HG03064 (cell line): Measurements from ENCODE around the gene ZC3H15.
"Not testable (repeated sequence)": the region's sequence is repeated elsewhere in the genome, so short reads cannot be mapped to it uniquely, and the experiment has no call there.

Source experiments
- ATAC-seq: cut with Tn5 transposase; IDR thresholded peaks from one replicate; pipeline ENCODE4 v1.9.1; 2021; ENCODE audit warnings: low read depth; ENCODE audit not compliant: unreplicated experiment

The ZC3H15 gene

DNA sequence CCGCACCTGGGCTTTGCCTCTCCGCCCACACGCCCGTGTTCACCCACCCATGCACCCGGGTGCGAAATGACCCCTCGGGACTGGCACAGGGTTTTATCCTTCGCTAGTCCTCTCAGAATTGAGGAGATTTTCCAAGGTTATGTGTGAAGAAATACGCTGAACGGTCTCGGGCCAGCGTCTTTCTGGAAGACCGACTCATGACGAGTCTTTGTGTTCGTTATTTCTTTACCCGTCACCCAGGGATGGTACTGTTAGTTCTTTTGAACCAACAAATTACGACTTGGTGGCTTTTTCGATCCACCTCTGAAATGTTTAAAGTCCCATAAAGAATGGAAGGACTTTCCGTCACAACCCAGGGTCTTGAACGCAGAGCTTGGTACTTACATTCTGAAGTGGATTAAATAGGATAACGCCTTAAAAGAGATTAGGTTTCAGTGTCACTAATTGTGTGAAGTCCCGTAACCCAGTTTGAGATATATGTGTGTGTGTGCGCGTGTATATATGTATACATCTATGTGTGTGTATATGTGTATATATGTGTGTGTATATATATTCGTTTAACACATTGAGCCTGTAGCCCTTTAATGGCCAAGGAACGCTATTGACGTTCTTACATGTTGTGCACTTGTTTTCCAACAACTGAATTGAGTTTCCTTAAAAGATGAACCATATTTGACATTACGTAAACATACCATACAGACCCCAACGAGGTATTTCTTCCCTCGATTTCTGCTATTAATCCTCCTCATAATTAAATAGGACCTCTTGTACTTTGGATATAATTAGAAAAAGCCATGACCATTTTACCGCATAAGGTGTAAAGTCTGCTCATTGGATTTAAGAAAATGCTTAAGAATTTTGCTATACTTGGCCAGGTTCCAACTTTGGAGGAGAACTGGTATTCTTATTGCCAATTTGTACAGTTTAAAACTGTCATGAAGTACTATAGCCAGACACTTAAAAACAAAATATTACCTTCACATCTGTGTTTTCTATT, 889 bp downstream of the ZC3H15 start:
- no peak for ATAC-seq

DNA sequence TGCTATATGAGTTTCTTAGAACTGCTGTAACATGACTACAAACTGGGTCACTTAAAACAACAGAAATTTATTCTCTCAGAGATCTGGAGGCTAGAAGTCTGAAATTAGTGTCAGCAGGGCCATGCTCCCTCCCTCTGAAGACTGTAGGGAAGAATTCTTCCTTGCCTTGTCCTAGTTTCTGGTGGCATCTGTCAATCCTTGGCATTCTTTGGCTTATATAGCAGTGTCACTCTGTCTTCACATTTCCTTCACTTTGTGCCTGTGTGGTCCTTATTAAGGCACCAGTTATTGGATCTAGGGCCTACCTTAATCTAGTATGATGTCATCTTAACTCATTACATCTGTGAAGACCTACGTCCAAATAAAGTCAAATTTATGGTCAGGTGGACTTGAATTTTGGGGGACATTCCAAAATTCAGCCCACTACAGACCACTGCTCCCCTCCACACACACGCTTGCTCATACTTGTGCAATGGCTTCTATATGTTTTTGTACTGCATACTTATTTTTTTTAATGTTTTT, 7.6 kb downstream of the ZC3H15 start:
- no peak for ATAC-seq

DNA sequence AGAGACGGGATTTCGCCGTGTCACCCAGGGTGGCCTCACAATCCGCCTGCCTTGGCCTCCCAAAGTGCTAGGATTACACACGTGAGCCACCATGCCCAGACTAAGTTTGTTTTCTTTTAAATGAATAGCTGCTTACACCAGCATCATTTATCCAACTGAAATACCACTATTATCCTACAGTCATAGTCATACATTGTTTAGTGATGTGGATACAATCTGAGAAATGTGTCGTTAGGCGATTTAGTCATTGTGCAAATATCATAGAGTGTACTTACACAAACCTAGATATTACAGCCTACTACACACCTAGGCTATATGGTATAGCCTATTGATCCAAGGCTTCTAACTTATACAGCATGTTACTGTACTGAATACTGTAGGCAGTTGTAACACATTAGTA, 10.3 kb downstream of the ZC3H15 start:
- no peak for ATAC-seq

DNA sequence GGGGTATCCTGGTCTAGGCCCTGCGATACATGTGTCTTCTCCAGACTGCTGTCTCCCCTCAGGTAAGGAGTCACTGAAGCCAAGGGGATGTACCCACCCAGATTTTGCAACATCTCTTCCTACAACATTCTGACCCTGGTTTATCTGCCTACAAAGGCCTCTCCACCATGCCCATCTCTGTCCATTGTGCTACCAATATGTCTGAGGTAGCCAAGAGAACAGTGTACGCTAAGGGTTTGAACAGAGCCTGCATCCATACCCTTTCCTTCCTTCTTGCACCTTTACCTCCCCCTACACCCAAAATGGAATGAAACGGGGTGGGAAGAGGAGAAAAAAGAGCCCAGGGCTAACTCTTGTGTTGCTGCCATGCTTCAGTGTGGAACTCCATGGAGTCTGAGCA, 11.9 kb downstream of the ZC3H15 start:
- no peak for ATAC-seq

DNA sequence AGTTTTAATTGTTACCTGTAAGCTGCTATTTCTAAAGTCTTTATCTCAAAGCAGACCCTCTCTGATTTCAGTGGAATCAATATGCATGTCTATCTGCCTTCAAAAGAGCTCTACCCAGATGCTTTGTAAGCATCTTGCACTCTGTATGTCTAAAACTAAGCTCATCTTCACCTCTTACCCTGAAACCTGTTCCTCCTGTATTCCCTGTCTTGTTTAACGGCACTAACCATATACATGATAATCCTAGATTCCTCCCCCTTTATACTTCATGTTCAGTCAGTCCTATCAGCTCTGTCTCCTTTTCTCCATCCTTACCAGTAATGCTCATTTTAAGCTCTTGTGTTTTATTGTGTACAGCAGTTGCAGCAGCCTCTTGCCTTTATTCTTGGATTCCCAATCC, 12.8 kb downstream of the ZC3H15 start:
- ATAC-seq: no peak

DNA sequence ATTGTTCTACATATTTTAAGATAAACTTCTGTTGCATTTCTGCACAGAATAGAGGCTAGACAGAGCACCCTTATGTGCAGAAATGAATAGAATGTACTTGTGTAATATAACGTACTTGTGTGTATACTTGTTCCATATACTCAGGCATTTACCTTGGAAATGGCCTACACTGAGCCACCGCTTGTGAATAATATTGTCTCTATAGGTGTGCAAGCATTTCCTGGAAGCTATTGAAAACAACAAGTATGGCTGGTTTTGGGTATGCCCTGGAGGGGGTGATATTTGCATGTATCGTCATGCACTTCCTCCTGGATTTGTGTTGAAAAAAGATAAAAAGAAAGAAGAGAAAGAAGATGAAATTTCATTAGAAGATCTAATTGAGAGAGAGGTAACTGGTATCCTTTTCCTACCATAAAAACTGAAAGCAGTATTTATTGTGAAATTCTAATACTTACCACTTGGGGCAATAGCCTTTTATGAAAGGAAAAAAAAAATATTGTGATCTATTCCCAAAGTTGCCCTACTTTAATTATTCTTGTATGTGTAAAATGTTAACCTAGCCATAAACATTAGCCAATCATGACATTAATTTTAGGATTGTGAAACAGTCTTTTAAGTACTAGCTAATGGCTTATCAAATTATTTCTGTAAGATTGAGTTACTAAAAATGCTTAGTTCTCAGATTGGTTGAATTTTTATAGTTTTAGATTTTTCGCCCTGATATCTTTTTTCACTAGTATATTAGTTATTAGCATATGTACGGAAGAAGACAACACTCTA, 18.0 kb downstream of the ZC3H15 start:
- no peak for ATAC-seq

DNA sequence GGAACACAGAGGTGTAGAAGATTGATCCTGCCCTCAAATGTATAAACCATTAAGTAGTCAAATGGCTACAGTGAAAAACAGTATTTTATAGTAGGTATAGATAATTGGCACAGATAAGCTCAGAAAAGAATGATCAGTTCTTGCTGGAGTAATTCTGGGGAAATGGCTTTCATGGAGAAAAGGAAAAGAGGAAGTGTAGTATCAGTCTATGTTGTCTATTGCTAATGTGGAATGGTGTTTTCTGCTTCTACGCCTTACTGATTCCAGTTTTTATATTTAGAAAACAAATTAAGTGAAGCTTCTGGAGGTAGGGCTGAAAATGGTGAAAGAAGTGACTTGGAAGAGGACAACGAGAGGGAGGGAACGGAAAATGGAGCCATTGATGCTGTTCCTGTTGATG, 22.2 kb downstream of the ZC3H15 start:
- no peak for ATAC-seq

DNA sequence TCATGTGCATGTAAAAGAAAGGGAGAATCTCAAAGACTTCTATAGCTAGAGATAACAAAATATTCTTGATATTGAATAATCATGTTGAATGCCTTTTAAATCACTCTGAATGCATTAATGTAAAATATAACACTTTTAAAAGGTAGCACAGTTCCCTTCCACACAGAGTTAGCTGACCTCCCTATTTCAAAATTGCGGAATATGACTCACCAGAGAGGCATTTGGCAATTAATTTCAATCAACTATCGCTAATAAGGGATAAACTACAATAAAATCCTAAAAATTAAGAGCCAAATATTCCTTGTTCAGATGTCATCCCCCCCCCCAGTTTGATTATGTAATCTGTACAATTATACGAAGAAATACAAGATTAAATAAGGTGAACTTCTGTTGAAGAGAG, 29.3 kb downstream of the ZC3H15 start:
- ATAC-seq: no peak

DNA sequence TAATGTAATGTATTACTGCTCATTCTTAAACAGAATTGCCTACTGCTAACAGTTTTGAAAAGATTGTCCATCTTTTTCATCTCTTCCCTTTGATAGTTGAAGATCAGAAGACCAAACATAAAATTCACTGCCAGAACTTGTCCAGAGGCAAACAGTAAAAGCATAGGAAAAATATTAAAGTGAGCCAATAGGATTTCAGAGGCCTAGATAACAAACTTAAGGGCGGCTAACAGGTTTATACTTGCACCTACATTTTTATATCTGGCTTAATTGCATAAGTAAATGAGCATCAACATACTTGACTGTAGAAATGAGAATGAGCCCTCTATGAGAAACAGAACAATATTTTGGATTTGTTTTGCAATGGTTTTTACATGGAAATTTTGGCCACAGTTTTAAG, 30.3 kb downstream of the ZC3H15 start:
- no peak for ATAC-seq

DNA sequence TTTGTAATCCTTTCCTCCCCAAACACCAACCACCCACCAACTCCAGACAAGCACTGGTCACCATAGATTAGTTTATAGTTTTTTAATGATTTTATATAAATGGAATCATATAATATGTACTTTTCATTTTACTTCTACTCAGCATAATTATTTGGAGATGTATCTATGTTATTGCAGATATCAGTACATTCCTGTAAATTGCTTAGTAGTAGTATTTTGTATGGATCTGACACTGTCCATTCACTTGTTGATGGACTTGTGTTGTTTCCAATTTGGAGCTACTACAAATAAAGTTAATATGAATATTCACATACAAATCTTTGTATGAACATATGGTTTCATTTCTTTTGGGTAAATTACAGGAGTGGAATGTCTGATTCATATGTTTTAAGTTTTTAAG, 31.0 kb downstream of the ZC3H15 start:
- ATAC-seq: no peak

DNA sequence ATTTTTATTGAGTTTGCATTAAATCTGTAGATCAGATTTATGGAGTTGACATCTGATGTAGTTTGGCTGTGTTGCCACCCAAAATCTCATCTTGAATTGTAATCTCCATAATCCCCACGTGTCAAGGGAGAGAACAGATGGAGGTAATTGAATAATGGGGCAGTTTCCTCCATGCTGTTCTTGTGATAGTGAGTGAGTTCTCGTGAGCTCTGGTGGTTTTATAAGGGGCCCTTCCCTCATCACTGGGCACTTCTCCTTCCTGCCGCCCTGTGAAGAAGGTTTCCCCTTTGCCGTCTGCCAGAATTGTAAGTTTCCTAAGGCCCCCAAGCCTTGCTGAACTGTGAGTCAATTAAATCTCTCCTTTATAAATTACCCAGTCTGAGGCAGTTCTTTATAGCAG, 32.2 kb downstream of the ZC3H15 start:
- no peak for ATAC-seq

DNA sequence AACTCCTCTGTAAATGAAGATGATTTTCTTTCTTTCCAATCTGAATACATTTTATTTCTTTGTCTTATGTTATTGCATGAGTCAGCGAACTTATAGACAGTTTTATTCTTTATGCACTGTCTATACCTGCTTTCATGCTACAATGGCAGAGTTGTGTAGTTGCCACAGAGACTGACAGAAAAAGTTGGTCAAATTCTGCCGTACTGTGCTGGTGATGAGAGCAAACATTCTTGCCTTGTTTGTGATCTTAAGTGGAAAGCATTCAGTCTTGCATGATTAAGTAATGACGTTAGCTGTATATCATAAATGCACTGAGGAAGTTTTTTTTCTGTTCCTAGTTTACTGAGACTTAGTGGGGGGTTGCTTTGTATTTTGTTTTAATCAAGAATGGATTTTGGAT, 32.9 kb downstream of the ZC3H15 start:
- ATAC-seq: no peak

DNA sequence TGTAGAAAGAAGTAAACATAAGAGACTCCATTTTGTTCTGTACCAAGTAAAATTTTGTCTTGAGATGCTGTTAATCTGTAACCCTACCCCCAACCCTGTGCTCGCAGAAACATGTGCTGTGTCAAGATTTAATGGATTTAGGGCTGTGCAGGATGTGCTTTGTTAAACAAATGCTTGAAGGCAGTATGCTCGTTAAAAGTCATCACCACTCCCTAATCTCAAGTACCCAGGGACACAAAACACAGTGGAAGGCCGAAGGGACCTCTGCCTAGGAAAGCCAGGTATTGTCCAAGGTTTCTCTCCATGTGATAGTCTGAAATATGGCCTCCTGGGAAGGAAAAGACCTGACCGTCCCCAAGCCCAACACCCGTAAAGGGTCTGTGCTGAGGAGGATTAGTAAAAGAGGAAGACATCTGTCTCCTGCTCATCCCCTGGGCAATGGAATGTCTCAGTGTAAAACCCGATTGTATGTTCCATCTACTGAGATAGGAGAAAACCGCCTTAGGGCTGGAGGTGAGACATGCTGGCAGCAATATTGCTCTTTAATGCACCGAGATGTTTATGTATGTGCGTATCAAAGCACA, 35.6 kb downstream of the ZC3H15 start:
- not testable (repeated sequence) for ATAC-seq

DNA sequence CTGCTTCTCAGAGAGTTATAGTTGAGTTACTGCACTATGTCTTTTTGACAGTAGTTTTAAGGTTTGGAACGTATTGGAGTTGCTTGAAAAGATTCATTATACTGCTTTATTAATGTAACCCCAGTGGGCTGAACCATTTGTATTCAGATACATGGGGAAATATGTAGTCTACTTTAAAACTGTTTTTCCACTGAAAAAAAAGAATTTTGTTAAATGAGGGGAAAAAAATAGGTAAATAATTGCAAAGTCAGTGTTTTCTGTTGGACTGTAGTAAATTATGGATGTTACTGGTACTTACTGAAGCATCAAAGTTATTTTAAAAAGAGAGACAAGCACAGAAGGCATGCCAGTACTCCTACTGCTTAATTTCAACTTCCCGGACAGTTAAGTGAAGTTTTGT, 36.4 kb downstream of the ZC3H15 start:
- ATAC-seq: no peak

DNA sequence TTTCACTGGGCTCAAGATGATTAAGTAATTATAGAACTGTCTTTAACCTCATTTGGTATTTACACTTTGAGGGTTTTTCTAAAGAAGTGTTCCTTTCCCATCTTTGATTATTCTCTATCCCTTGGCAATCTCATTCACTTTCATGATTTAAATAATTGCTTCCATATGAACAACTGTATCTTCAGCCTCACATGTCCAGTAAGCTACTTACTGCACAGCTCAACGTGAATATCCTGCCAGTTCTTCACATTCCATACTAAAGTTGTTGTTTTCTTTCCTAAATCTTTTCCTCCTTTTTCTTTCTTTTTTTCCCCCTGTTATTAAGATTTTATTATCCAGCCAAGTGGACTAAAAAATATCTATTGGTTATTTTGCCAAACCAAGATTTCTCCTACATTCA, 37.7 kb downstream of the ZC3H15 start:
- ATAC-seq: no peak

DNA sequence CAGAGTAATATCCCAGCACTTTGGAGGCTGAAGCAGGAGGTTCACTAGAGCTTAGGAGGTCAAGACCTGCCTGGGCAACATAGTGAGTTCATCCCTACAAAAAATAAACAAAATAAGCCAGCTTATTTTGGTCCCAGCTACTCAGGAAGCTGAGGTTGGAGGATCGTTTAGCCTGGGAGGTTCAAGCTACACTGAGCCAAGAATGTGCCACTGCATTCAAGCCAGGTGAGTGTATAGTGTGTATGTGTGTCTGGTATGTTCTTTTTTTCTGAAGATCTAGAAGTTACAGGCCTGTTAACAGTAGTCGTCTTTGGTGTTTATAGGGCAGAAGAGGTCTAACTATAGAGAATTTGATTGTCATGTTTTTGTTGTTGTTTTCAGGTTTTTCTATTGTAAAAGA, 40.2 kb downstream of the ZC3H15 start:
- no peak for ATAC-seq

DNA sequence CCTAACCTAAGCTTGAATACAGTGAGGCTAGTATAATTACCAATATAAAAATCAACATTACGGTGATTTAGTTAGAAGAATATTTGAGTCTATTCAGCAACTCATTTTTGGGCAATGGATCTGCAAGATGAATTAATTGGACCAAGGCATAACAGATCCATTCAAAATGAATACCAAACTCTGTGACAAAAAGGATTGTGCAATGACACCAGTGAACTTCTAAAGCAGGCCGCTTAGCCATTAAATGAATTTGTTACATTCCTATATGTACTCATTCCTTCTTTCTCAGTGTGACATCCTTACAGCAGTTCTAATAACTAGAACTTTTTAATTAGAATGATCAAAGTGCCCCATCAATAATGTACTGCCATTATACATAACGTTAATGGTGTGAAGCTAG, 44.3 kb downstream of the ZC3H15 start:
- no peak for ATAC-seq

DNA sequence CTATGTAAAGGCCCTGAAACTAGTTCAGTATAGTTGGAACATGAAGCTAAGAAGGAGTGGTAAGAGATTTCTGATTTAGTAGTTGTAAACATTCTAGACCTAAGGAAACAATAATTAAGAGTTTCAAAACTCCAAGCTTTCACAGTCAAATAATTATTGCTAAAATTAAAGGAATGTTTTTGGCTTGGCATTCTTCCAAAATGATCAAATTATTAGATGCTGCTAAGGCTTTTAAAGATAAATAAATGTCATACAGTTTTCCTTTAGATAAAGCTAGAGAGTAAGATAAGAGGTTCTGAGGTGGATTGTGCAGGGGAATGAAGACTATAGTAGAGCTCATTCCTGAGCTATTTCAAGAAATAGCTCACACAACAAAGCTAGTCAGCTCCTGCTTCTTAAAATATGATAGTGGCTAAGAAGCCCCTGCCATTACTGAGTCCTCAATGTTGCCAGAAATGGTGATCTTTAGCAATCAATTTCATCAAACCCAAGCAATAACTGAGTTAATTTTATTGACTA, 45.3 kb downstream of the ZC3H15 start:
- ATAC-seq: no peak

DNA sequence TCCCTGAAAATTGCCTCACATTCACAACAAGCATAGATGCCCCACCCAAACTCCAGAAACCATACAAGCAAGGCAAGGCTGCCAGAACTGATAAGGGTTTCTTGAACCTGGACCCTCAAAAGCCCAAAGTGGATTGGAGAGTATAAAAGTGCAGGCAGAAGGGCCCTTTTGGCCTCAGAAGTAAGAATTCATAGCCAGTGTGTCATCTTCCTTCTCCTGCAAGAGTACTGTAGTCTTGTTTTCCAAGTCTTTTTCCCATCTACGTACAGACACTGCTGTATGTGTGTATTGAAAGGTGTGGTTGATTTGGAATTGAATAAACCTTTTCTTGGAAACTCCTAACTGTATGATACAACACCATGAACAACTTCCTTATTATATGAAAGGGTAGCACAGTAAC, 46.8 kb downstream of the ZC3H15 start:
- ATAC-seq: no peak

DNA sequence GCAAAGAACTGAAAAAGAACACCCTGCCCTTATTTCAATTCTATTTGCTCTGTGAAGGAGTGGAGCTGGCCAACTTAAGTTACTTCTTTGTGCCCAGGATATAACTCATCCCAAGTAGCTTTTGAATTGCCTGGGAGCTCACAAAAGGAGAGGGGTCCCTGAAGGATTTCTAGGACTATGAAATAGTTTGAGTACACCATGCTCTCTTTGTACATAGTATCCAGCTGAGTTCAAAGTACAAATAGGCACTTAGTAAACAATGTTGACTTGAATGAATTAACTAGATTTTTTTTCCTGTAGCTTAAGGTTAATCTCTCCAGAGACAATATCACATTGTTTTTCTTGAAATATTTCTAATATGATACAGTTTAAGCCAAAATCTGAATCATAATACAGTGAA, 47.7 kb downstream of the ZC3H15 start:
- no peak for ATAC-seq

DNA sequence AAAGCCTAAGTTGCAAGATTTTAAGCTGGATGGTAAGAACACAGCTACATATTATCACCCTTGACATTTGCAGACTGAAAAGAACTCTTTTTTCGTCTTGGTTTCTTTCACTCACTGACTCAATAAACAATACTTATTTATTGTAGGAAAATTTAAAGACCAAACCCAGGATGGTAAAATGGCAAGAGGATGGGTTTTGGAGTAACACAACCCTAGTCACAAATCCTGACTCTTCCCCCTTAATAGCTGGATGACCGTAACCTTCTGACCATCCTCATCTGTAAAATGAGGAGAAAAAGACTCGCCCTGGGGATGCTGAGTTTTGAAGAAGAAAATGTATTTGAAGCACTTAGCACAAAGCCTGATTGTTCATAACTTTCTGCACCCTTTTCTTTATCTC, 48.3 kb downstream of the ZC3H15 start:
- no peak for ATAC-seq
